SU-DHL-6 (cell line): ENCODE results near the gene FRMD4B.

Experiments used
- EZH2phosphoT487 ChIP-seq: fragments of 200-600 bp; sonication (generic), shearing (Covaris generic); conservative IDR thresholded peaks from 2 replicates; pipeline ENCODE4 v1.6.1; 2018; ENCODE audit warnings: mild to moderate bottlenecking, antibody characterized with exemption, low read length, moderate library complexity, mixed read lengths
- TF ChIP-seq, protein P1 (sequence below): fragments of 200-600 bp; sonication (generic); IDR thresholded peaks from one replicate; pipeline ENCODE4 v1.5.1; 2017; ENCODE audit warnings: antibody characterized with exemption, mild to moderate bottlenecking, low read length, moderate library complexity; ENCODE audit not compliant: insufficient read depth, poor library complexity, severe bottlenecking

- TF ChIP-seq, protein P1, sequence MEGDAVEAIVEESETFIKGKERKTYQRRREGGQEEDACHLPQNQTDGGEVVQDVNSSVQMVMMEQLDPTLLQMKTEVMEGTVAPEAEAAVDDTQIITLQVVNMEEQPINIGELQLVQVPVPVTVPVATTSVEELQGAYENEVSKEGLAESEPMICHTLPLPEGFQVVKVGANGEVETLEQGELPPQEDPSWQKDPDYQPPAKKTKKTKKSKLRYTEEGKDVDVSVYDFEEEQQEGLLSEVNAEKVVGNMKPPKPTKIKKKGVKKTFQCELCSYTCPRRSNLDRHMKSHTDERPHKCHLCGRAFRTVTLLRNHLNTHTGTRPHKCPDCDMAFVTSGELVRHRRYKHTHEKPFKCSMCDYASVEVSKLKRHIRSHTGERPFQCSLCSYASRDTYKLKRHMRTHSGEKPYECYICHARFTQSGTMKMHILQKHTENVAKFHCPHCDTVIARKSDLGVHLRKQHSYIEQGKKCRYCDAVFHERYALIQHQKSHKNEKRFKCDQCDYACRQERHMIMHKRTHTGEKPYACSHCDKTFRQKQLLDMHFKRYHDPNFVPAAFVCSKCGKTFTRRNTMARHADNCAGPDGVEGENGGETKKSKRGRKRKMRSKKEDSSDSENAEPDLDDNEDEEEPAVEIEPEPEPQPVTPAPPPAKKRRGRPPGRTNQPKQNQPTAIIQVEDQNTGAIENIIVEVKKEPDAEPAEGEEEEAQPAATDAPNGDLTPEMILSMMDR = no peak
- TF ChIP-seq EZH2phosphoT487 = no peak
Observed at GRCh38 chr3:69323941-69324340, 61.9 kb downstream of the FRMD4B start.
